B cell (primary cell): ENCODE results near the gene LLCFC1. TPM values are rescaled to one million over a fixed set of nuclear protein-coding genes. Genes with fewer than 3 reads are reported as not detected.

ENCODE experiments used
- ATAC-seq: fragments of 200-7000 bp; cut with Tn5 transposase; one replicate; pipeline ENCODE4 v1.10.0; 2021; ENCODE audit warnings: low read depth, mild to moderate bottlenecking, moderate number of reproducible peaks, moderate library complexity
- CTCF ChIA-PET: fragments of 350-600 bp; sonication (Branson Sonifier 250); formaldehyde crosslinking; loops from one replicate; lab custom pipeline; 2021; ENCODE audit warnings: antibody characterized with exemption, inconsistent platforms; lab: Charles Lee
- POLR2A ChIA-PET: fragments of 350-600 bp; sonication (Branson Sonifier 250); formaldehyde crosslinking; loops from one replicate; lab custom pipeline; 2021; ENCODE audit warnings: antibody characterized with exemption; lab: Charles Lee
- DNase-seq: peaks from one replicate; pipeline ENCODE4 v3.0.0; 2013
- H2AFZ ChIP-seq: 2 replicates; pipeline ENCODE4 v1.6.1; 2012; ENCODE audit warnings: mild to moderate bottlenecking, low read depth, low read length; ENCODE audit not compliant: insufficient read depth, poor library complexity, severe bottlenecking
- H3K27ac ChIP-seq, 2 donors: 1 replicate in 1 of 2; 2 replicates in 1 of 2; pipeline ENCODE4 v1.5.1; 2012 to 2013; ENCODE audit warnings: low read length in 2 of 2, mild to moderate bottlenecking in 2 of 2, moderate library complexity in 1 of 2
- H3K27me3 ChIP-seq, 4 experiments: fragments of 200-600 bp in 1 of 4; sonication (generic) in 1 of 4; replicated peaks in 1 of 4; 1 replicate in 2 of 4; 2 replicates in 2 of 4; pipeline versions ENCODE4 v1.6.1 to v1.7.0; 2013 to 2016; ENCODE audit warnings: low read length in 3 of 4, mild to moderate bottlenecking in 2 of 4, mixed read lengths in 1 of 4, moderate library complexity in 1 of 4; ENCODE audit not compliant: insufficient read depth in 4 of 4, control insufficient read depth in 3 of 4; ENCODE audit errors: control extremely low read depth in 1 of 4
- H3K36me3 ChIP-seq, 2 experiments: replicated peaks in 1 of 2; 1 replicate in 1 of 2; 2 replicates in 1 of 2; pipeline versions ENCODE4 v1.6.1 to v1.7.1; 2013; ENCODE audit warnings: low read length in 1 of 2; ENCODE audit not compliant: insufficient read depth in 2 of 2, control insufficient read depth in 1 of 2; ENCODE audit errors: control extremely low read depth in 1 of 2, extremely low read depth in 1 of 2
- H3K4me1 ChIP-seq, 2 donors: fragments of 200-600 bp in 1 of 2; sonication (generic) in 1 of 2; 1 replicate in 1 of 2; 2 replicates in 1 of 2; pipeline versions ENCODE4 v1.5.1 to v1.6.1; 2013 to 2017; ENCODE audit warnings: low read length in 2 of 2; ENCODE audit not compliant: control insufficient read depth in 2 of 2, insufficient read depth in 2 of 2
- H3K4me2 ChIP-seq: replicated peaks from 2 replicates; pipeline ENCODE3; 2012; ENCODE audit warnings: mild to moderate bottlenecking, low read depth, low read length; ENCODE audit not compliant: poor library complexity, severe bottlenecking
- H3K4me3 ChIP-seq, 5 experiments: fragments of 200-600 bp in 1 of 5; sonication (generic) in 1 of 5; 1 replicate in 3 of 5; 2 replicates in 2 of 5; pipeline versions ENCODE4 v1.5.1 to v1.7.0; 2011 to 2016; ENCODE audit warnings: low read length in 4 of 5, mild to moderate bottlenecking in 4 of 5, low read depth in 2 of 5, control low read depth in 1 of 5, moderate library complexity in 1 of 5; ENCODE audit not compliant: insufficient read depth in 1 of 5; ENCODE audit errors: control extremely low read depth in 1 of 5, extremely low read depth in 1 of 5
- H3K79me2 ChIP-seq: fragments of 200-600 bp; sonication (generic); one replicate; pipeline ENCODE4 v1.6.0; 2016; ENCODE audit warnings: low read length; ENCODE audit not compliant: control insufficient read depth, insufficient read depth
- H3K9ac ChIP-seq: fragments of 200-600 bp; sonication (generic); 2 replicates; pipeline ENCODE4 v1.6.1; 2017; ENCODE audit warnings: mild to moderate bottlenecking, low read length, moderate library complexity
- H3K9me3 ChIP-seq, 3 donors: one replicate each; pipeline versions ENCODE4 v1.6.1 to v1.7.1; 2013; ENCODE audit warnings: low read length in 2 of 3; ENCODE audit not compliant: control insufficient read depth in 2 of 3, insufficient read depth in 1 of 3; ENCODE audit errors: control extremely low read depth in 1 of 3
- H4K20me1 ChIP-seq: 2 replicates; pipeline ENCODE4 v1.6.0; 2012; ENCODE audit warnings: mild to moderate bottlenecking, low read length; ENCODE audit not compliant: insufficient read depth, control insufficient read depth, poor library complexity, severe bottlenecking
- H3K27ac Mint-ChIP-seq: one replicate; pipeline ENCODE4 v1.8.0; 2021; ENCODE audit warnings: mixed read lengths
- H3K27me3 Mint-ChIP-seq: one replicate; pipeline ENCODE4 v1.8.0; 2021; ENCODE audit warnings: mixed read lengths
- H3K4me1 Mint-ChIP-seq: one replicate; pipeline ENCODE4 v1.8.0; 2021; ENCODE audit warnings: mixed read lengths
- H3K4me3 Mint-ChIP-seq: one replicate; pipeline ENCODE4 v1.8.0; 2021; ENCODE audit warnings: mixed read lengths
- H3K9me3 Mint-ChIP-seq: one replicate; pipeline ENCODE4 v1.8.0; 2022; ENCODE audit warnings: mixed read lengths; ENCODE audit not compliant: insufficient read depth
- CTCF ChIP-seq: fragments of 200-600 bp; IDR thresholded peaks from one replicate; pipeline ENCODE4 v1.8.0; 2022; ENCODE audit warnings: antibody characterized with exemption, mild to moderate bottlenecking
- EZH2 ChIP-seq: IDR thresholded peaks from 2 replicates; pipeline ENCODE4 v1.6.1; 2012; ENCODE audit warnings: borderline replicate concordance, low read depth, mild to moderate bottlenecking, moderate library complexity, low read length; ENCODE audit not compliant: insufficient read depth, poor library complexity, severe bottlenecking
- WGBS: methylation state at CpG from one replicate; pipeline ENCODE4 v1.1.5; 2013; ENCODE audit warnings: missing lambda C conversion rate; ENCODE audit not compliant: insufficient coverage; 5-methylcytosine and 5-hydroxymethylcytosine counted together
- intact Hi-C: fragments of 100-400 bp; cut with micrococcal nuclease; formaldehyde crosslinking; loops from one replicate; pipeline ENCODE4 v1.10.0; 2022
- polyA plus RNA-seq: library from polyadenylated mRNA; depleted of rRNA; stranded (reverse); fragments of >200 nt; gene quantifications from 2 replicates; pipeline ENCODE4 v1.2.3, GENCODE V29; 2012
- total RNA-seq, 2 donors: library from RNA; stranded (reverse); fragments of 120-200 nt in 1 of 2; gene quantifications; 1 replicate in 1 of 2; 2 replicates in 1 of 2; pipeline versions ENCODE4 v1.2.3 to v1.2.4, GENCODE V29; 2013 to 2022

LLCFC1 gene
- total and polyA plus RNA-seq, 2 donors (not counting 1 experiment from before 2014, with no cell fraction given): not detected

- POLR2A ChIA-PET: no interaction called here
- Mint-ChIP-seq H3K4me3 (no peak overlapping the region), H3K4me1 (no peaks in the 10 kb centered on the region), H3K27ac (no peak overlapping the region), H3K27me3 (peaks cover 49% of the 10 kb centered on the region), H3K9me3 (no peaks in the 10 kb centered on the region)
- Histone ChIP-seq H3K9ac (no peak overlapping the region), H3K27me3 (peaks cover 0 to 21% (median 13%) of the 10 kb centered on the region in 4 experiments), H3K27ac (no peak overlapping the region), H4K20me1 (no peaks in the 10 kb centered on the region), H3K4me3 (no peak overlapping the region), H3K79me2 (no peaks in the 10 kb centered on the region), H3K36me3 (no peaks in the 10 kb centered on the region), H3K4me1 (no peaks in the 10 kb centered on the region), H3K9me3 (no peaks in the 10 kb centered on the region), H3K4me2 (no peak overlapping the region), H2AFZ (no peak overlapping the region)
- TF ChIP-seq EZH2: no peak
- ATAC-seq (no peak), DNase-seq (no peak)
- CTCF ChIA-PET: no interaction called here
- intact Hi-C loops: no loop called here
- WGBS: 100% methylated on average over 1 of the region's 4 CpGs
These were observed 28.9 kb downstream of the LLCFC1 start for GRCh38 chr7:142968229-142968628.

GRCh38 chr7:142969183-142969582 lies 29.9 kb downstream of the LLCFC1 start:
- Histone ChIP-seq H3K4me1 (no peaks in the 10 kb centered on the region), H3K9ac (no peak overlapping the region), H2AFZ (no peak overlapping the region), H3K4me2 (no peak overlapping the region), H3K27me3 (peaks cover 0 to 18% (median 13%) of the 10 kb centered on the region in 4 experiments), H3K27ac (no peak overlapping the region), H4K20me1 (no peaks in the 10 kb centered on the region), H3K9me3 (no peaks in the 10 kb centered on the region), H3K36me3 (no peaks in the 10 kb centered on the region), H3K79me2 (no peaks in the 10 kb centered on the region), H3K4me3 (no peak overlapping the region)
- ATAC-seq (no peak), DNase-seq (no peak)
- CTCF ChIA-PET: no interaction called here
- H3K27ac Mint-ChIP-seq: no peak overlapping the region
- no peaks in the 10 kb centered on the region for H3K9me3 Mint-ChIP-seq
- peaks cover 44% of the 10 kb centered on the region for H3K27me3 Mint-ChIP-seq
- WGBS: 28% methylated on average over 4 of the region's 4 CpGs
- TF ChIP-seq CTCF (no peak), EZH2 (no peak)
- H3K4me1 Mint-ChIP-seq: no peaks in the 10 kb centered on the region
- intact Hi-C loops: no loop called here
- no peak overlapping the region for H3K4me3 Mint-ChIP-seq
- POLR2A ChIA-PET: no interaction called here
